K562 (cell line): ENCODE measurements around the gene QRICH1. TPM values are rescaled to one million over a fixed set of nuclear protein-coding genes. Genes with fewer than 3 reads are reported as not detected.

Experiments
- CREM ChIP-seq: IDR thresholded peaks from 2 replicates; pipeline ENCODE4 v1.6.1; 2014; ENCODE audit warnings: antibody characterized with exemption, low read depth
- GTF2A2 ChIP-seq: IDR thresholded peaks from 2 replicates; pipeline ENCODE4 v1.6.1; 2016; ENCODE audit warnings: mild to moderate bottlenecking, missing genetic modification characterization, missing compliant biosample characterization
- HMGN3 ChIP-seq: IDR thresholded peaks from 2 replicates; pipeline ENCODE4 v1.6.1; 2011; ENCODE audit warnings: borderline replicate concordance, low read depth, mild to moderate bottlenecking, mixed read lengths, low read length; ENCODE audit not compliant: insufficient read length; ENCODE audit errors: extremely low read depth
- HNRNPL ChIP-seq: fragments of 200-400 bp; formaldehyde crosslinking; IDR thresholded peaks from 2 replicates; pipeline ENCODE4 v1.6.1; 2017; ENCODE audit warnings: low read depth, mild to moderate bottlenecking, low read length
- LARP7 ChIP-seq: fragments of 450-650 bp; IDR thresholded peaks from 2 replicates; pipeline ENCODE4 v1.6.1; 2016
- NRF1 ChIP-seq, 2 experiments: fragments of 450-650 bp; IDR thresholded peaks in 1 of 2; conservative IDR thresholded peaks in 1 of 2; 2 replicates each; pipeline ENCODE4 v1.6.1; 2014; ENCODE audit warnings: mild to moderate bottlenecking in 2 of 2
- NUFIP1 ChIP-seq: fragments of 450-650 bp; IDR thresholded peaks from 2 replicates; pipeline ENCODE4 v1.6.1; 2018; ENCODE audit not compliant: partially characterized antibody
- OTX1 ChIP-seq: fragments of 450-650 bp; formaldehyde crosslinking; IDR thresholded peaks from 2 replicates; pipeline ENCODE4 v1.4.0; 2022; ENCODE audit warnings: mild to moderate bottlenecking
- POLR2AphosphoS5 ChIP-seq: IDR thresholded peaks from 2 replicates; pipeline ENCODE4 v1.6.1; 2011; ENCODE audit warnings: mild to moderate bottlenecking, low read depth, low read length, moderate library complexity; ENCODE audit not compliant: control insufficient read depth, insufficient read depth
- RFX5 ChIP-seq: IDR thresholded peaks from 2 replicates; pipeline ENCODE4 v1.6.1; 2011; ENCODE audit warnings: low read depth, mild to moderate bottlenecking, improper control_type of control experiment, low read length
- SMAD1 ChIP-seq: fragments of 150-350 bp; IDR thresholded peaks from 2 replicates; pipeline ENCODE4 v1.6.1; 2014; ENCODE audit warnings: low read length, low read depth; ENCODE audit not compliant: partially characterized antibody
- TCF7 ChIP-seq: sonication (generic); IDR thresholded peaks from 2 replicates; pipeline ENCODE4 v1.6.1; 2016; ENCODE audit warnings: antibody characterized with exemption, borderline replicate concordance
- TRIM28 ChIP-seq: fragments of 450-650 bp; IDR thresholded peaks from 2 replicates; pipeline ENCODE4 v1.6.1; 2017
- ZFP30 ChIP-seq: fragments of 250-450 bp; sonication (Bioruptor Pico); IDR thresholded peaks from 2 replicates; pipeline ENCODE4 v1.8.0; 2022; ENCODE audit warnings: moderate library complexity, mild to moderate bottlenecking, inconsistent platforms, borderline replicate concordance
- ZNF12 ChIP-seq: sonication (generic); formaldehyde crosslinking; IDR thresholded peaks from 2 replicates; pipeline ENCODE4 v1.4.0; 2020; ENCODE audit warnings: mild to moderate bottlenecking, missing genetic modification reagents
- polyA plus RNA-seq, 8 experiments: library from polyadenylated mRNA; depleted of rRNA in 4 of 8; stranded (reverse) in 5 of 8; unstranded in 3 of 8; fragments of >200 nt; fragmentation: Nextera tagmentation in 2 of 8; fragmentation: Illumina TruSeq in 1 of 8; extraction: Ambion mirVana in 2 of 8; extraction: Trizol in 1 of 8; gene quantifications; 2 replicates each; pipeline versions ENCODE4 v1.2.1 to v1.2.3, GENCODE V29; 2011 to 2014; ENCODE audit warnings: inconsistent platforms in 1 of 8, missing spikeins in 1 of 8
- total RNA-seq, 7 experiments: library from RNA; depleted of rRNA in 6 of 7; stranded (reverse); fragments of >200 nt in 6 of 7; fragmentation: Illumina TruSeq in 2 of 7; extraction: Trizol in 2 of 7; gene quantifications; 2 replicates each; pipeline versions ENCODE4 v1.2.1 to v1.2.3, GENCODE V29; 2011 to 2021; ENCODE audit warnings: low replicate concordance in 1 of 7
- TF ChIP-seq, protein P1 (sequence below): fragments of 450-650 bp; IDR thresholded peaks from 2 replicates; pipeline ENCODE4 v1.6.1; 2017; ENCODE audit warnings: mild to moderate bottlenecking, moderate library complexity
- TF ChIP-seq, protein P2 (sequence below), 2 experiments: fragments of 450-650 bp in 1 of 2; IDR thresholded peaks; 2 replicates each; pipeline ENCODE4 v1.6.1; 2011 to 2017; ENCODE audit warnings: low read depth in 2 of 2, antibody characterized with exemption in 1 of 2, borderline replicate concordance in 1 of 2, low read length in 1 of 2, mild to moderate bottlenecking in 1 of 2, mixed read lengths in 1 of 2; ENCODE audit not compliant: control insufficient read depth in 1 of 2
- TF ChIP-seq, protein P3 (sequence below): sonication (generic); formaldehyde crosslinking; IDR thresholded peaks from 2 replicates; pipeline ENCODE4 v1.8.1; 2023; ENCODE audit warnings: mild to moderate bottlenecking, missing genetic modification reagents
- TF ChIP-seq, protein P4 (sequence below): fragments of 450-650 bp; IDR thresholded peaks from 2 replicates; pipeline ENCODE4 v1.6.1; 2014; ENCODE audit warnings: low read depth, mild to moderate bottlenecking, moderate library complexity, borderline replicate concordance

QRICH1 gene
- total and polyA plus RNA-seq, 9 of the 15 experiments (the other 6 are each of a cell fraction or from before 2014, with no cell fraction given): 20.1 to 99.2 (median 56.7) TPM

DNA sequence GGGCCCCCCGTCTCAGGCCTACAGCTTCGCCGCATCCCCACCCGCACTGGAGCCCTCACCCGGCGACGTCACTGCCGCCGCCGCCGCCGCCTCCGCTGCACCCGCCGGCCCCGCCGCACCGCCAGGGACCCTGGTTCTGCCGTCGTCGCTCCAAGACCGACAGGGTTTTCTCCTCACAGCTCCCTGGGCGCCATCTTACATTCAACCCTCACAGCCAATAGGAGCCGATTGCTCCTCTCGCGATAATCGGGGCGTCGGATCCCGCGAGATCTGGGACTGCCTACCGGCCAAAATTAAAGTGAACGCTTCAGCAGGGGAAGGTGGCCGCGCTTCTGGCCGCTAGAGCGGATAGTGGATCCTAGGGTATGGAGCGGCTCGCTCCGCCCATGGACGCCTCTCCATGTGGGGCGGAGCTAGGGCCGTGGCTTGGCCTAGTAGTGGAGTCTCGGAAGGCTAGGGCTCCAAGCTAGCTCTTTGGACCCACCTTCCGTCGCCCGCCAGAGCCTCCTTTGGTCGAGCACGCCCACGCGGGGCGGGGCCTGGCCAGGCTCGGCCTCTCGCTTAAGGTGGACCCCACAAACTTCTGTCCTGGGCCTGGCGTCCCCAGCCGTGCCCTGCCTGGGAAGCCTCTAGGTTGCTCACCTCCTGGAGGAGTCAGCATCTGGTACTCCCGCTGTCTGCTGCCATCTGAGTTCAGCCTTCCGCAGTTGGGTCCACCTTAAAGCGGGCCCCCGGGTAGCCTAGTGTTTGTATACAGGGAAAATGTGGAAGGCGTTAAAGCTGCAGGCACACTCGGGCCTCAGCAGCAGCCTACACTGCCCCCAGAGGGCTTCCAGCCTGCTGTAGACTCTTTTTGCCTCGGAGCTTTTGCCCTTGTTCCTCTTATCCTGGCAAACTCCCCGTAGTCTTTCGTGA is at the start of gene QRICH1 (continued):
- TF ChIP-seq, protein P1, sequence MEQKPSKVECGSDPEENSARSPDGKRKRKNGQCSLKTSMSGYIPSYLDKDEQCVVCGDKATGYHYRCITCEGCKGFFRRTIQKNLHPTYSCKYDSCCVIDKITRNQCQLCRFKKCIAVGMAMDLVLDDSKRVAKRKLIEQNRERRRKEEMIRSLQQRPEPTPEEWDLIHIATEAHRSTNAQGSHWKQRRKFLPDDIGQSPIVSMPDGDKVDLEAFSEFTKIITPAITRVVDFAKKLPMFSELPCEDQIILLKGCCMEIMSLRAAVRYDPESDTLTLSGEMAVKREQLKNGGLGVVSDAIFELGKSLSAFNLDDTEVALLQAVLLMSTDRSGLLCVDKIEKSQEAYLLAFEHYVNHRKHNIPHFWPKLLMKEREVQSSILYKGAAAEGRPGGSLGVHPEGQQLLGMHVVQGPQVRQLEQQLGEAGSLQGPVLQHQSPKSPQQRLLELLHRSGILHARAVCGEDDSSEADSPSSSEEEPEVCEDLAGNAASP: no peak
- TF ChIP-seq HNRNPL (no peak), SMAD1 (no peak), OTX1 (CRISPR knock-in tag) (no peak), POLR2AphosphoS5 (peak; percentile 86), NRF1 (conservative IDR thresholded peaks at IDR 0.05 in 1 of 2, IDR thresholded peaks at IDR 0.05 in 1 of 2) (peak; percentile 49 to 62; a peak in 3 of 4 replicates), TCF7 (no peak), TRIM28 (peak; percentile 84), RFX5 (no peak), HMGN3 (peak; percentile 61), ZFP30 (CRISPR knock-in tag) (no peak), NUFIP1 (no peak), LARP7 (no peak), GTF2A2 (no peak), ZNF12 (no peak), CREM (0 out of 2 replicates have a peak, but pooled peaks have one; percentile 5)
- TF ChIP-seq, protein P2, sequence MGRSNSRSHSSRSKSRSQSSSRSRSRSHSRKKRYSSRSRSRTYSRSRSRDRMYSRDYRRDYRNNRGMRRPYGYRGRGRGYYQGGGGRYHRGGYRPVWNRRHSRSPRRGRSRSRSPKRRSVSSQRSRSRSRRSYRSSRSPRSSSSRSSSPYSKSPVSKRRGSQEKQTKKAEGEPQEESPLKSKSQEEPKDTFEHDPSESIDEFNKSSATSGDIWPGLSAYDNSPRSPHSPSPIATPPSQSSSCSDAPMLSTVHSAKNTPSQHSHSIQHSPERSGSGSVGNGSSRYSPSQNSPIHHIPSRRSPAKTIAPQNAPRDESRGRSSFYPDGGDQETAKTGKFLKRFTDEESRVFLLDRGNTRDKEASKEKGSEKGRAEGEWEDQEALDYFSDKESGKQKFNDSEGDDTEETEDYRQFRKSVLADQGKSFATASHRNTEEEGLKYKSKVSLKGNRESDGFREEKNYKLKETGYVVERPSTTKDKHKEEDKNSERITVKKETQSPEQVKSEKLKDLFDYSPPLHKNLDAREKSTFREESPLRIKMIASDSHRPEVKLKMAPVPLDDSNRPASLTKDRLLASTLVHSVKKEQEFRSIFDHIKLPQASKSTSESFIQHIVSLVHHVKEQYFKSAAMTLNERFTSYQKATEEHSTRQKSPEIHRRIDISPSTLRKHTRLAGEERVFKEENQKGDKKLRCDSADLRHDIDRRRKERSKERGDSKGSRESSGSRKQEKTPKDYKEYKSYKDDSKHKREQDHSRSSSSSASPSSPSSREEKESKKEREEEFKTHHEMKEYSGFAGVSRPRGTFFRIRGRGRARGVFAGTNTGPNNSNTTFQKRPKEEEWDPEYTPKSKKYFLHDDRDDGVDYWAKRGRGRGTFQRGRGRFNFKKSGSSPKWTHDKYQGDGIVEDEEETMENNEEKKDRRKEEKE (IDR thresholded peaks at IDR 0.05; ENCODE audit: borderline replicate concordance in 1 of 2, control insufficient read depth in 1 of 2, low read depth in 2 of 2, low read length in 1 of 2): no peak
- TF ChIP-seq, protein P3, sequence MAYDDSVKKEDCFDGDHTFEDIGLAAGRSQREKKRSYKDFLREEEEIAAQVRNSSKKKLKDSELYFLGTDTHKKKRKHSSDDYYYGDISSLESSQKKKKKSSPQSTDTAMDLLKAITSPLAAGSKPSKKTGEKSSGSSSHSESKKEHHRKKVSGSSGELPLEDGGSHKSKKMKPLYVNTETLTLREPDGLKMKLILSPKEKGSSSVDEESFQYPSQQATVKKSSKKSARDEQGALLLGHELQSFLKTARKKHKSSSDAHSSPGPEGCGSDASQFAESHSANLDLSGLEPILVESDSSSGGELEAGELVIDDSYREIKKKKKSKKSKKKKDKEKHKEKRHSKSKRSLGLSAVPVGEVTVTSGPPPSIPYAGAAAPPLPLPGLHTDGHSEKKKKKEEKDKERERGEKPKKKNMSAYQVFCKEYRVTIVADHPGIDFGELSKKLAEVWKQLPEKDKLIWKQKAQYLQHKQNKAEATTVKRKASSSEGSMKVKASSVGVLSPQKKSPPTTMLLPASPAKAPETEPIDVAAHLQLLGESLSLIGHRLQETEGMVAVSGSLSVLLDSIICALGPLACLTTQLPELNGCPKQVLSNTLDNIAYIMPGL (CRISPR knock-in tag): peak; percentile 27
- TF ChIP-seq, protein P4, sequence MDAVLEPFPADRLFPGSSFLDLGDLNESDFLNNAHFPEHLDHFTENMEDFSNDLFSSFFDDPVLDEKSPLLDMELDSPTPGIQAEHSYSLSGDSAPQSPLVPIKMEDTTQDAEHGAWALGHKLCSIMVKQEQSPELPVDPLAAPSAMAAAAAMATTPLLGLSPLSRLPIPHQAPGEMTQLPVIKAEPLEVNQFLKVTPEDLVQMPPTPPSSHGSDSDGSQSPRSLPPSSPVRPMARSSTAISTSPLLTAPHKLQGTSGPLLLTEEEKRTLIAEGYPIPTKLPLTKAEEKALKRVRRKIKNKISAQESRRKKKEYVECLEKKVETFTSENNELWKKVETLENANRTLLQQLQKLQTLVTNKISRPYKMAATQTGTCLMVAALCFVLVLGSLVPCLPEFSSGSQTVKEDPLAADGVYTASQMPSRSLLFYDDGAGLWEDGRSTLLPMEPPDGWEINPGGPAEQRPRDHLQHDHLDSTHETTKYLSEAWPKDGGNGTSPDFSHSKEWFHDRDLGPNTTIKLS: peak; percentile 98
